Thyroid gland (tissue), 4 donors: Measurements from ENCODE around the gene C6orf52.

Experiments
- CTCF ChIP-seq, 6 experiments: fragments of 200-600 bp in 3 of 6; fragments of 450-650 bp in 3 of 6; sonication (generic) in 3 of 6; IDR thresholded peaks; one replicate each; pipeline ENCODE4 v1.5.1; 2016 to 2019; ENCODE audit warnings: antibody characterized with exemption in 6 of 6, mild to moderate bottlenecking in 2 of 6, inconsistent platforms in 1 of 6, moderate library complexity in 1 of 6
- POLR2A ChIP-seq, 2 donors: fragments of 450-650 bp; IDR thresholded peaks; one replicate each; pipeline ENCODE4 v1.6.1; 2017; ENCODE audit warnings: antibody characterized with exemption in 2 of 2, mild to moderate bottlenecking in 2 of 2, moderate library complexity in 1 of 2

- TF ChIP-seq POLR2A (IDR thresholded peaks at IDR 0.05) = no peak
- no peak for TF ChIP-seq CTCF (IDR thresholded peaks at IDR 0.05)
Measured at GRCh38 chr6:10662742-10663141, 31.7 kb downstream of the C6orf52 start.
